Measurements from ENCODE around the gene MPO. TPM values are rescaled to one million over a fixed set of nuclear protein-coding genes. Genes with fewer than 3 reads are reported as not detected.

The MPO gene
- total RNA-seq, 3 donors from 2014 or later, result 0.19 TPM; not detected in 2

DNA sequence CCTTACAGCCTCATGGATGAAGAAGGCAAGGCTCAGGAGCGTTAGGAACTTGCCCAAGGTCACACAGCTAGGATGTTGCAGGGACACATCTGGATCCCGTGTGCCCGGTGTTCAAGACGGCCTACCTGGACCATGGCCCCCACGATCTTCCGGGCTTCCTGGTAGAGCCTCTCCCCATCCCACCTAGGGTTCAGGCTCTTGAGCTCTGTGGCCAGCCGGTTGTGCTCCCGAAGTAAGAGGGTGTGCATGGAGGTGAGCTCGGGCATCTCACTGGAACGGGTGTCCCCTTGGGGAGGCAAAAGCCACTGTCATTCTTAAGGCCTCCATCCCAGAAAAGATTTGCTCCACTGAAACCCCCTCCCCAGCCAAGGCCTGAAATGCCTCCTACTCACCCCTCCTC lies 5.3 kb downstream of the MPO start:
- intact Hi-C loops (cut with DNase I, micrococcal nuclease), result no loop called here
- Histone ChIP-seq H3K4me1 (ENCODE audit: low read depth) (no peaks in the 10 kb centered on the region), H3K36me3 (ENCODE audit: low read depth) (no peaks in the 10 kb centered on the region), H3K9me3 (no peaks in the 10 kb centered on the region), H3K4me3 (no peak overlapping the region)
- ATAC-seq (no peak), DNase-seq (no peak)
- TF ChIP-seq CTCF (IDR thresholded peaks at IDR 0.05), result no peak

DNA sequence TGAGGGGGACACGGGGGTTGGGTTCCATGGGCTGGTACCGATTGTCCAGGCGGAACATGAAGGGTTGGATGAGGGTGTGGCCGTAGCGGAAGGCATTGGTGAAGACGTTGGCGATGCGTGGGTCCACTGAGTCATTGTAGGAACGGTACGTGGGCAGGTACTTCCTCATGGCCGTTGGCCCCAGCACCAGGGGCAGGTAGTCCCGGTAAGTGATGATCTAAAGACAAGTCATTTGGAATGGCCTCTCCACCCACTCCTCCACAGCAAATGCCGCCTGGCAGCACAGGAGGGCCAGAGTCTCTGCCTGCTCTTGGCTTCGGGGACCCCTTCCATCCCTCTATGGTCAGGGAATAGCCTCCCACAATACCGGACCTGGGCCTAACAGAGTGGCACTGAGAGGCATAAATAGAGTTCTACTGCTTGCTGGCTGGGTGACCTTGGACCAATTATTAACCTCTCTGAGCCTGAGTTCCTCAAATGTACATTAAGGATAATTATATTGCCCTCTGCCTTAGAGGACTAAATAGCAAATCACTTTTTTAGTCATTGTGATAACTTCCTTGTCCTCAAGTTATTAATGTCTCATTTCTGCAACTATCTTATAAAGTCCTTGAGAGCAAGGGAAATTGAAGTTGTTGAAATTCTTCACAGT lies 7.2 kb downstream of the MPO start:
- intact Hi-C loops (cut with DNase I, micrococcal nuclease), result no loop called here
- no peak for ATAC-seq
- DNase-seq, result no peak
- no peak overlapping the region for H3K4me3 ChIP-seq
- H3K36me3 ChIP-seq (ENCODE audit: low read depth), result no peaks in the 10 kb centered on the region
- no peaks in the 10 kb centered on the region for H3K9me3 ChIP-seq
- no peaks in the 10 kb centered on the region for H3K4me1 ChIP-seq (ENCODE audit: low read depth)
- TF ChIP-seq CTCF (IDR thresholded peaks at IDR 0.05), result no peak

DNA sequence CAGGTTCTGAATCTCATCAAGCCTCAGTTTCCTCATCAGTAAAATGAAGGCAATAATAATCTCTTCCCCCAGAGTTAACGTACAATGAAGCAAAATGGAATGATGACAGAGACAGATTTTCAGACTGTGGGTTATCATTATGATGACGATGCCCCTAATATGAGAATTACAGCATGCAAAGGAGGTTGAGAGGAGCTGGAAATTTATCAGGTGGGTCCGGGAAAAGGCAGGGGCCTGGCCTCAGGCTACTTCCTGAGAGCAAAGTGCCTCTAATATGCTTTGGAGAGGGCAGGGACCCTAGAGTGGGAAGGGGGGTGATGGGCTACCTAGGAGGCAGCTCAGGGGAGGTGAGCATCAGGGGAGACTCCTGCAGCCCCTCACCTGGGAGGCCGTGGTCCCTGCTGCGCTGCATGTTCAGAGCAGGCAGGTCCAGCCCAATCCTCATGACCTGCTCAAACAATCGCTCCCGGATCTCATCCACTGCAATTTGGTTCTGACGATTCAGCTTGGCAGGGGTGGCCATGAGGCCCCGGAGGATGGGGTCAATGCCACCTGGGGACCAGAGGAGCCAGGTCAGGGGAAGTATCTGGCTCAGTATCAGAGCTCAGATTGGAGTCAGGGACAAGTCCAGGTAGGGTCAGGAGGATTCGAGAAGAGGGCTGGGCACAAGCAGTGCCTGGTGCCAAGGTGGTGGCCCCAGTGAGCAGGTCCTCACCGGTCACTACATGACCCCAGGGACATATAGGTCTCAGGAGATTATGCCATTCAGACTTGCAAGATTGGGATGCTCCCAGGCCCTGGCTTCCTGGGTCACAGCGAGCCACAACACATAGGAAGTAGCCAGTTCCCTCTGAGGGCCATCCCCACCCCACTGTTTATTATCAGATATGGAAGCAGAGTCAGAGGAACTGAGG lies 8.1 kb downstream of the MPO start:
- no peaks in the 10 kb centered on the region for H3K36me3 ChIP-seq (ENCODE audit: low read depth)
- DNase-seq, result no peak
- no peak for ATAC-seq
- no peak for TF ChIP-seq CTCF (IDR thresholded peaks at IDR 0.05)
- no peaks in the 10 kb centered on the region for H3K4me1 ChIP-seq (ENCODE audit: low read depth)
- no peak overlapping the region for H3K4me3 ChIP-seq
- no peaks in the 10 kb centered on the region for H3K9me3 ChIP-seq
- intact Hi-C loops (cut with DNase I, micrococcal nuclease), result no loop called here

GRCh38 chr17:58271216-58271931 lies 9.4 kb downstream of the MPO start:
- Histone ChIP-seq H3K4me3 (no peak overlapping the region), H3K36me3 (ENCODE audit: low read depth) (no peaks in the 10 kb centered on the region), H3K9me3 (no peaks in the 10 kb centered on the region), H3K4me1 (ENCODE audit: low read depth) (no peaks in the 10 kb centered on the region)
- no peak for TF ChIP-seq CTCF (IDR thresholded peaks at IDR 0.05)
- no peak for DNase-seq
- intact Hi-C loops (cut with DNase I, micrococcal nuclease), result no loop called here
- no peak for ATAC-seq

DNA sequence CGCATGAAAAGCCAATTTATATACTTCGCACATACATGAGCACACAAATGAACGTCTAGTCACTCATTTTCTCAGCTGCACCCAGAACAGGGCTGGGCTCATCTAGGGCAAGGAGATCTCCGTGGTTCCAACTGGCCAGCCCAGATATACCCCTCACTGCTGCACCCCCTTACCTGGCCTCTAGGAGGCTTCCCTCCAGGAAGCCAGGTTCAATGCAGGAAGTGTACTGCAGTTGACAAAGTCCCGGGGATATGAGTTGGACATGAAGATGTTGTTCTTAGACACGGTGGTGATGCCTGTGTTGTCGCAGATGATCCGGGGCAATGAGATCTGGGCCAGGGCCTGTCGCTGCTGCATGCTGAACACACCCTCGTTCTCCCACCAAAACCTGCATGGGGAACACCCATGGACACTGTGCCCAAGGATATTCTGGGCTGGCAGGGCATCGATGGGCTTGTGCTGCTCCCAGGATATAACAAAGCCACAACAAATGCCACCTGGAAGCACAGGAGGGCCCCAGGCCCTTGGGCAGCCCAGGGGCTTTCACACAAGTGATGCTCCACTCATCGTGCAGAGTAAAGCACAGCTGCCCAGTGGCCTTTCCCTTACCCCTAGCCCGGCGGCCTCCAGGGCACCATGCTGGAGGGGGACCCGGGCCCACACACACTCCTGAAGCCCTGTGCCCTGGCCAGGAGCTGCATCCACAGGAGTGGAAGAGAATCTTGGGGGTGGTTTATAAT lies 10.1 kb downstream of the MPO start:
- ATAC-seq, result peak; percentile 61
- TF ChIP-seq CTCF (IDR thresholded peaks at IDR 0.05), result no peak
- intact Hi-C loops (cut with DNase I, micrococcal nuclease), result no loop called here

More for the DNA sequence above, 10.1 kb downstream of the MPO start:
- Histone ChIP-seq H3K36me3 (ENCODE audit: low read depth) (no peaks in the 10 kb centered on the region), H3K4me3 (no peak overlapping the region), H3K4me1 (ENCODE audit: low read depth) (no peaks in the 10 kb centered on the region), H3K9me3 (no peaks in the 10 kb centered on the region)
- no peak for DNase-seq

Data from mucosa of descending colon (tissue), 3 donors.